Cardiac atrium fibroblast (primary cell): ENCODE data around the gene RAP2A. TPM values are rescaled to one million over a fixed set of nuclear protein-coding genes. Genes with fewer than 3 reads are reported as not detected.

Source experiments
- total RNA-seq: library from RNA; depleted of rRNA; stranded (reverse); fragments of >200 nt; gene quantifications from 2 replicates; pipeline ENCODE4 v1.2.3, GENCODE V29; 2015

Gene RAP2A
- 30.7 and 56.4 TPM in 2 replicates for total RNA-seq

DNA sequence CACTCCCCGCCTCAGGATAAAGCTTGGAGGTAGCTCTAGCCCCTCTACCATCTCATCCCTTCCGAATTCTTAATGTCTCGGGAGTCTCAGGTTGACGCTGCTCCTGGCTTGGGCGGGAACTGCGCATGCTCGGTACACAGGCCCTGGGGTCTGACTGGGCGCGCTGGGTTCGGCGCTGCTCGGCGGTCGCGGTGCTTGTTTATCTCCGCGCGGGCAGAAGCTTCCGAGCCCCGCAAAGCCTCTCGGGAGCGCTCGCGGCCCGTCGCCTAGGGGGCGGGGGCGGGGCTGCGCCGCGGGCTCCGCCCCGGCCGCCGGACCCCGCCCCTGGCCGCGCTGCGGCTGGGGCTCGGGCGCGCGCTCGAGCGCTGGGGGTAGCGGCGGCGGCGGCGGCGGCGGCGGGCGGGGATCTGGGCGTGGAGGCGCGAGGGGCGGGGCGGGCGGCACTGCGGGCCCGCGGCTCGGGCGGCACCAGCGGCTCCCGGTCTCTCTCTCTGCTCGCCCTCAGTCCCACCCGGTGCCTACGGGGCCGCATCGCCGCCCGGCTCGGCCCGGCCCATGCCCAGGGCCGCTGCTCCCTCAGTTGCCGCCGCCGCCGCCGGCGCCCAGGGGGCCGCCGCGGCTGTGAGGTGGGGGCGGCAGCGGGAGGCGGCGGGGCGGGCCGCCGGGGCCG lies at the start of gene RAP2A:
TSS of gene RAP2A (plus strand) at position 443 of the 670 bp plus-strand sequence. CDS start 302 bp downstream, outside the sequence.

Other genes starting within 250 kb of the RAP2A start
- gene MBNL2, start 211.8 kb upstream of the RAP2A start, total RNA-seq = 76.4 and 78.2 TPM in 2 replicates